ENCODE measurements around the gene VTI1B. TPM values are rescaled to one million over a fixed set of nuclear protein-coding genes. Genes with fewer than 3 reads are reported as not detected.

VTI1B gene
- total and polyA plus RNA-seq, 2 donors (not counting 1 experiment from before 2014, with no cell fraction given): 19.5 to 58.8 TPM

- no peak for TF ChIP-seq CTCF (IDR thresholded peaks at IDR 0.05)
- TF ChIP-seq EZH2 (IDR thresholded peaks at IDR 0.05; ENCODE audit: borderline replicate concordance, insufficient read depth, low read depth, low read length, poor library complexity, severe bottlenecking): no peak
- Histone ChIP-seq H3K4me1 (ENCODE audit: control insufficient read depth in 2 of 2, insufficient read depth in 2 of 2, low read length in 2 of 2) (peaks cover 4% of the 10 kb centered on the region in 2 donors), H2AFZ (ENCODE audit: insufficient read depth, low read depth, low read length, poor library complexity, severe bottlenecking) (no peak overlapping the region), H3K9me3 (ENCODE audit: control extremely low read depth in 1 of 3, control insufficient read depth in 2 of 3, insufficient read depth in 1 of 3, low read length in 2 of 3) (no peaks in the 10 kb centered on the region), H3K79me2 (ENCODE audit: control insufficient read depth, insufficient read depth, low read length) (no peaks in the 10 kb centered on the region), H3K4me3 (ENCODE audit: control extremely low read depth in 1 of 5, extremely low read depth in 1 of 5, insufficient read depth in 1 of 5, low read depth in 2 of 5, low read length in 4 of 5) (no peak overlapping the region), H4K20me1 (ENCODE audit: control insufficient read depth, insufficient read depth, low read length, poor library complexity, severe bottlenecking) (no peaks in the 10 kb centered on the region), H3K27me3 (replicated peaks in 1 of 4; ENCODE audit: control extremely low read depth in 1 of 4, control insufficient read depth in 3 of 4, insufficient read depth in 4 of 4, low read length in 3 of 4) (no peaks in the 10 kb centered on the region), H3K9ac (ENCODE audit: low read length) (no peak overlapping the region), H3K36me3 (replicated peaks in 1 of 2; ENCODE audit: control extremely low read depth in 1 of 2, control insufficient read depth in 1 of 2, extremely low read depth in 1 of 2, insufficient read depth in 2 of 2, low read length in 1 of 2) (peaks cover 5 to 51% of the 10 kb centered on the region in 2 experiments), H3K4me2 (replicated peaks; ENCODE audit: low read depth, low read length, poor library complexity, severe bottlenecking) (no peak overlapping the region), H3K27ac (ENCODE audit: low read length in 2 of 2) (no peak overlapping the region)
- H3K9me3 Mint-ChIP-seq (ENCODE audit: insufficient read depth): no peaks in the 10 kb centered on the region
- intact Hi-C loops (cut with micrococcal nuclease): no loop called here
- ATAC-seq (ENCODE audit: low read depth) (no peak), DNase-seq (no peak)
- peaks cover 7% of the 10 kb centered on the region for H3K4me1 Mint-ChIP-seq
- no peak overlapping the region for H3K4me3 Mint-ChIP-seq
- ChIA-PET CTCF (interaction anchor here (0.6 to 2.2 kb wide), 2 partner anchors 15 to 21 kb away, joined by 4 to 7 read pairs; no protein-coding TSS in a partner anchor), POLR2A (no interaction called here)
- H3K27ac Mint-ChIP-seq: no peak overlapping the region
- no peaks in the 10 kb centered on the region for H3K27me3 Mint-ChIP-seq
Measured at GRCh38 chr14:67683842-67684241, 9.4 kb upstream of the VTI1B start.

GRCh38 chr14:67680941-67681340 lies 6.5 kb upstream of the VTI1B start:
- no peaks in the 10 kb centered on the region for H3K27me3 Mint-ChIP-seq
- no peak overlapping the region for H2AFZ ChIP-seq (ENCODE audit: insufficient read depth, low read depth, low read length, poor library complexity, severe bottlenecking)
- DNase-seq: no peak
- peaks cover 8 to 39% of the 10 kb centered on the region in 2 experiments for H3K36me3 ChIP-seq (replicated peaks in 1 of 2; ENCODE audit: control extremely low read depth in 1 of 2, control insufficient read depth in 1 of 2, extremely low read depth in 1 of 2, insufficient read depth in 2 of 2, low read length in 1 of 2)
- 92% methylated on average over 2 of the region's 2 CpGs for WGBS (ENCODE audit: insufficient coverage)
- H3K79me2 ChIP-seq (ENCODE audit: control insufficient read depth, insufficient read depth, low read length): no peaks in the 10 kb centered on the region
- CTCF ChIA-PET: interaction anchor here (1.1 to 1.7 kb wide), 2 partner anchors 18 to 23 kb away, joined by 3 to 4 read pairs; no protein-coding TSS in a partner anchor
- H3K4me1 ChIP-seq (ENCODE audit: control insufficient read depth in 2 of 2, insufficient read depth in 2 of 2, low read length in 2 of 2): peaks cover 4% of the 10 kb centered on the region in 2 donors
- intact Hi-C loops (cut with micrococcal nuclease): no loop called here
- no peaks in the 10 kb centered on the region for H3K27me3 ChIP-seq (replicated peaks in 1 of 4; ENCODE audit: control extremely low read depth in 1 of 4, control insufficient read depth in 3 of 4, insufficient read depth in 4 of 4, low read length in 3 of 4)
- H3K4me2 ChIP-seq (replicated peaks; ENCODE audit: low read depth, low read length, poor library complexity, severe bottlenecking): no peak overlapping the region
- ATAC-seq (ENCODE audit: low read depth): no peak
- TF ChIP-seq CTCF (IDR thresholded peaks at IDR 0.05) (no peak), EZH2 (IDR thresholded peaks at IDR 0.05; ENCODE audit: borderline replicate concordance, insufficient read depth, low read depth, low read length, poor library complexity, severe bottlenecking) (no peak)
- H3K27ac Mint-ChIP-seq: no peak overlapping the region
- no peaks in the 10 kb centered on the region for H3K9me3 Mint-ChIP-seq (ENCODE audit: insufficient read depth)
- no peak overlapping the region for H3K4me3 Mint-ChIP-seq
- peaks cover 9% of the 10 kb centered on the region for H3K4me1 Mint-ChIP-seq
- no peak overlapping the region for H3K9ac ChIP-seq (ENCODE audit: low read length)
- H3K4me3 ChIP-seq (ENCODE audit: control extremely low read depth in 1 of 5, extremely low read depth in 1 of 5, insufficient read depth in 1 of 5, low read depth in 2 of 5, low read length in 4 of 5): no peak overlapping the region
- H3K27ac ChIP-seq (ENCODE audit: low read length in 2 of 2): no peak overlapping the region
- POLR2A ChIA-PET: no interaction called here
- H3K9me3 ChIP-seq (ENCODE audit: control extremely low read depth in 1 of 3, control insufficient read depth in 2 of 3, insufficient read depth in 1 of 3, low read length in 2 of 3): no peaks in the 10 kb centered on the region
- H4K20me1 ChIP-seq (ENCODE audit: control insufficient read depth, insufficient read depth, low read length, poor library complexity, severe bottlenecking): no peaks in the 10 kb centered on the region

Measured in B cell (primary cell).